Activated T-cell treated with anti-CD3 and anti-CD28 coated beads, Interleukin-2, amount 50 U/mL, for 48 hours (primary cell): ENCODE data around the gene CCDC24.

ENCODE experiments used
- DNase-seq, 2 experiments: peaks; one replicate each; pipeline ENCODE4 v3.0.0-alpha.2; 2020

CCDC24 gene

DNA sequence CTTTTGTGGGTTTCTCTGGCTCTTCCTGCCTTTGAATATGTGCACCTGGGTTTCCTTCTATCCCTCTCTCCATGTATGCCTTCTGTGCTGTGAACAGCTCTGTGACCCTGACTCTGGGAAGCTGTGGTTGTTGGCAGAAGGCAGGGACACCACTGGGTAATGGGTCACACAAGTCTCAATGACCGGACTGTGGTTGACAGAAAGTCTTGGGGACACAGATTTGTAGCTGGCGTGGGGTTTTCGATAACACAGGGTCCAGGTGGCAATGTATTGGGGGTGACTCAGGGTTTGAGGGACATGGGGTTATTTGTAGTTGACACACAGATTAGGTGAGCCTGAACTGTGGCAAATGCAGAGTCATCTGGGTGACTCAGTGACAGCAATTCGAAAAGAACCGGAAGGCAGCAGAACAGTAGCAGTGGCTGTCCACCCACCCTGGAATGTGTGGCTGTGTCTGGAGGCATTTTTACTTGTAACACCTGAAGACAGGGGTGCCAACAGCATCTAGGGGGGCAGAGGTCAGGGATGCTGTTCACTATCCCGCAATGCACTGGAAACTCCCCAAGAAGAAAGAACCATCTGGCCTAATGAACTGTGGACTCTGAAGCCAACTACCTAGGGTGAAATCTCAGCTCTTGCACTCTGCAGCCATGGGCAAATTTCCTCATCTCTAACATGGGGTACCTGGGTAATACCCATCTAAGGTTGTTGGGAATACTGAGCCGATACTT lies 52.8 kb downstream of the CCDC24 start:
- no peak for DNase-seq

DNA sequence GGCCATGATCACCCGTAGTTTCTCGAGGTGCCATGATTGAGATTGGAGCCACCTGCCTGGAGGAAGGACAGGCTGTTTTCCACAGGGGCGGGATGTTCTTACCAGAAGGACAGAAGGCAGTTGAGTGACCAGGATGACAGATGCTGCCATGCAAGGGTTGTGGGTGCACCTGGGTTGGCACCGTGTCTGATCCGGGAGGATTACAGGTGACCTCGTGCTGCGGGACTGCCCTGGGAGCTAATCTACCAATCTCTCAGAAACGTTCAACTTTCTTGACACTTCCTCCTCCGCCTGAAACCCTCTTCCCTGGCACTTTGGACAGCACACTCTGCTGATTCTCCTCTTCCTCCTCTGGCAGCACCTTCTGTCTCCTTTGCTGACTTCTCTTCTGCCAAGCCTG lies 53.7 kb downstream of the CCDC24 start:
- no peak for DNase-seq
